Stomach (tissue), 9 donors: ENCODE measurements around the gene RAB9A. TPM values are rescaled to one million over a fixed set of nuclear protein-coding genes. Genes with fewer than 3 reads are reported as not detected.

Source experiments
- DNase-seq, 2 donors: peaks; one replicate each; pipeline versions ENCODE4 v3.0.0 to v3.0.0-alpha.2; 2013 to 2019
- H3K27ac ChIP-seq, 5 donors: fragments of 200-600 bp in 4 of 5; sonication (generic) in 4 of 5; one replicate each; pipeline ENCODE4 v1.5.1; 2013 to 2019; ENCODE audit warnings: mild to moderate bottlenecking in 1 of 5, moderate library complexity in 1 of 5
- H3K27me3 ChIP-seq, 3 donors: fragments of 200-600 bp; sonication (generic); one replicate each; pipeline ENCODE4 v1.5.1; 2017 to 2019; ENCODE audit warnings: mixed run types in 1 of 3
- H3K36me3 ChIP-seq, 4 donors: fragments of 200-600 bp; sonication (generic); 1 replicate in 3 of 4; 2 replicates in 1 of 4; pipeline ENCODE4 v1.5.1; 2016 to 2019
- H3K4me1 ChIP-seq, 4 donors: fragments of 200-600 bp; sonication (generic); one replicate each; pipeline ENCODE4 v1.5.1; 2016 to 2019
- H3K4me3 ChIP-seq, 4 donors: fragments of 200-600 bp; sonication (generic) in 3 of 4; one replicate each; pipeline ENCODE4 v1.5.1; 2016 to 2019; ENCODE audit warnings: mild to moderate bottlenecking in 1 of 4
- H3K9me3 ChIP-seq, 4 donors: fragments of 200-600 bp; sonication (generic); one replicate each; pipeline ENCODE4 v1.5.1; 2016 to 2019
- CTCF ChIP-seq, 7 experiments: fragments of 450-650 bp in 4 of 7; fragments of 200-600 bp in 3 of 7; sonication (generic) in 3 of 7; IDR thresholded peaks; one replicate each; pipeline ENCODE4 v1.5.1; 2016 to 2019; ENCODE audit warnings: antibody characterized with exemption in 7 of 7, control low read depth in 2 of 7, mild to moderate bottlenecking in 1 of 7
- EP300 ChIP-seq: sonication (generic); formaldehyde crosslinking; IDR thresholded peaks from one replicate; pipeline ENCODE4 v1.6.1; 2017; ENCODE audit warnings: antibody characterized with exemption
- POLR2A ChIP-seq, 4 donors: fragments of 450-650 bp; IDR thresholded peaks; one replicate each; pipeline ENCODE4 v1.6.1; 2016; ENCODE audit warnings: antibody characterized with exemption in 4 of 4, control low read depth in 2 of 4, mild to moderate bottlenecking in 1 of 4, moderate library complexity in 1 of 4
- POLR2AphosphoS5 ChIP-seq, 3 donors: sonication (generic); formaldehyde crosslinking; IDR thresholded peaks; one replicate each; pipeline ENCODE4 v1.6.1; 2016; ENCODE audit warnings: antibody characterized with exemption in 3 of 3
- WGBS, 5 donors: extraction: QIAGEN DNeasy Blood & Tissue Kit in 3 of 5; methylation state at CpG; one replicate each; pipeline versions ENCODE4 v1.1.5 to v1.1.7; 2013 to 2018; 5-methylcytosine and 5-hydroxymethylcytosine counted together
- intact Hi-C: fragments of 100-400 bp; cut with DNase I; formaldehyde crosslinking; loops from one replicate; pipeline ENCODE4 v1.15.1; 2023; ENCODE audit warnings: low total_unique reads
- polyA plus RNA-seq, 3 donors: library from polyadenylated mRNA; stranded (reverse); fragments of 200-250 nt; gene quantifications; one replicate each; pipeline ENCODE4 v1.2.3, GENCODE V29; 2013
- total RNA-seq, 5 donors: library from RNA; depleted of rRNA; stranded (reverse); fragments of >200 nt; gene quantifications; one replicate each; pipeline versions ENCODE4 v1.1.0 to v1.2.3, GENCODE V29; 2014 to 2016
- donor health status: healthy with polysubstance abuse.
- donor health status: Bipolar disorder and iron deficiency.
- donor health status: healthy.

Gene RAB9A
- total and polyA plus RNA-seq, 8 donors, result 2.6 to 55.1 (median 12.9) TPM

GRCh38 chrX:13716905-13717304 lies 28.0 kb downstream of the RAB9A start:
- Histone ChIP-seq H3K9me3 (no peaks in the 10 kb centered on the region), H3K27me3 (no peaks in the 10 kb centered on the region), H3K4me1 (peaks cover 0 to 21% (median 6%) of the 10 kb centered on the region in 4 donors), H3K27ac (peak overlapping the region in 2 of 5 donors; percentile 53 to 59), H3K4me3 (no peak overlapping the region), H3K36me3 (peaks cover 0 to 72% (median 42%) of the 10 kb centered on the region in 4 donors)
- intact Hi-C loops, result no loop called here
- DNase-seq, result peak in 1 of 2 donors; percentile 29
- WGBS, 5 donors, result 81 to 92% (median 88%) methylated on average over 5 to 6 of the region's 6 CpGs
- TF ChIP-seq EP300 (no peak), POLR2A (IDR thresholded peaks at IDR 0.05) (no peak), CTCF (IDR thresholded peaks at IDR 0.05) (no peak), POLR2AphosphoS5 (IDR thresholded peaks at IDR 0.05) (no peak)

GRCh38 chrX:13717700-13718472 lies 29.0 kb downstream of the RAB9A start:
- intact Hi-C loops, result no loop called here
- no peaks in the 10 kb centered on the region for H3K9me3 ChIP-seq
- H3K36me3 ChIP-seq, result peaks cover 0 to 65% (median 37%) of the 10 kb centered on the region in 4 donors
- peak overlapping the region in 3 of 5 donors; percentile 39 to 59 (median 53) for H3K27ac ChIP-seq
- 61 to 91% (median 80%) methylated on average over 7 of the region's 7 CpGs for WGBS, 5 donors
- TF ChIP-seq CTCF (IDR thresholded peaks at IDR 0.05) (no peak), POLR2A (IDR thresholded peaks at IDR 0.05) (no peak), POLR2AphosphoS5 (IDR thresholded peaks at IDR 0.05) (no peak), EP300 (no peak)
- peak in 1 of 2 donors; percentile 75 for DNase-seq
- H3K27me3 ChIP-seq, result no peaks in the 10 kb centered on the region
- H3K4me3 ChIP-seq, result no peak overlapping the region
- peaks cover 0 to 28% (median 12%) of the 10 kb centered on the region in 4 donors for H3K4me1 ChIP-seq

GRCh38 chrX:13719192-13719856 lies 30.4 kb downstream of the RAB9A start:
- TF ChIP-seq CTCF (IDR thresholded peaks at IDR 0.05) (no peak), POLR2AphosphoS5 (IDR thresholded peaks at IDR 0.05) (no peak), POLR2A (IDR thresholded peaks at IDR 0.05) (no peak), EP300 (no peak)
- Histone ChIP-seq H3K4me1 (peaks cover 0 to 33% (median 12%) of the 10 kb centered on the region in 4 donors), H3K9me3 (no peaks in the 10 kb centered on the region), H3K36me3 (peaks cover 0 to 55% (median 32%) of the 10 kb centered on the region in 4 donors), H3K27me3 (no peaks in the 10 kb centered on the region), H3K27ac (peak overlapping the region in 2 of 5 donors; percentile 14 to 59), H3K4me3 (no peak overlapping the region)
- 72 to 95% (median 86%) methylated on average over 3 of the region's 3 CpGs for WGBS, 5 donors
- no peak for DNase-seq
- intact Hi-C loops, result no loop called here

GRCh38 chrX:13721371-13721770 lies 32.4 kb downstream of the RAB9A start:
- Histone ChIP-seq H3K4me1 (peaks cover 8 to 43% (median 16%) of the 10 kb centered on the region in 4 donors), H3K27ac (peak overlapping the region in 4 of 5 donors; percentile 69 to 76 (median 72)), H3K9me3 (no peaks in the 10 kb centered on the region), H3K4me3 (no peak overlapping the region), H3K27me3 (no peaks in the 10 kb centered on the region), H3K36me3 (peaks cover 0 to 38% (median 17%) of the 10 kb centered on the region in 4 donors)
- no peak for DNase-seq
- 70 to 82% (median 71%) methylated on average over 4 of the region's 4 CpGs for WGBS, 5 donors
- intact Hi-C loops, result no loop called here
- TF ChIP-seq POLR2AphosphoS5 (IDR thresholded peaks at IDR 0.05) (no peak), POLR2A (IDR thresholded peaks at IDR 0.05) (no peak), EP300 (no peak), CTCF (IDR thresholded peaks at IDR 0.05) (no peak)
